Fibroblast of skin of abdomen (primary cell): ENCODE results near the gene UBR4.

Source experiments
- DNase-seq: peaks from one replicate; pipeline ENCODE4 v3.0.0-alpha.2; 2013

UBR4 gene

GRCh38 chr1:19054216-19054615 lies 155.8 kb downstream of the UBR4 start:
- no peak for DNase-seq

- no peak for DNase-seq
These were observed 156.6 kb downstream of the UBR4 start for GRCh38 chr1:19053486-19053885.

- no peak for DNase-seq
These were observed 160.3 kb downstream of the UBR4 start for GRCh38 chr1:19049798-19050197.

GRCh38 chr1:19049128-19049768 lies 160.8 kb downstream of the UBR4 start:
- no peak for DNase-seq

GRCh38 chr1:19046972-19047731 lies 162.9 kb downstream of the UBR4 start:
- DNase-seq: no peak

- no peak for DNase-seq
These were observed 163.9 kb downstream of the UBR4 start for GRCh38 chr1:19045898-19046880.

- DNase-seq: peak; percentile 34
These were observed 164.9 kb downstream of the UBR4 start for GRCh38 chr1:19044975-19045831.

- no peak for DNase-seq
These were observed 165.6 kb downstream of the UBR4 start for GRCh38 chr1:19044471-19044870.

- no peak for DNase-seq
These were observed 166.3 kb downstream of the UBR4 start for GRCh38 chr1:19043579-19044443.

GRCh38 chr1:19042675-19043578 lies 167.1 kb downstream of the UBR4 start:
- no peak for DNase-seq

- no peak for DNase-seq
These were observed 169.9 kb downstream of the UBR4 start for GRCh38 chr1:19040010-19040680.

GRCh38 chr1:19038732-19039131 lies 171.3 kb downstream of the UBR4 start:
- no peak for DNase-seq

GRCh38 chr1:19038096-19038495 lies 172.0 kb downstream of the UBR4 start:
- DNase-seq: no peak

- DNase-seq: no peak
These were observed 172.4 kb downstream of the UBR4 start for GRCh38 chr1:19037659-19038058.

- no peak for DNase-seq
These were observed 173.1 kb downstream of the UBR4 start for GRCh38 chr1:19036813-19037605.

GRCh38 chr1:19036041-19036812 lies 173.8 kb downstream of the UBR4 start:
- DNase-seq: no peak

GRCh38 chr1:19035377-19036040 lies 174.6 kb downstream of the UBR4 start:
- DNase-seq: no peak
